Activated CD8-positive, alpha-beta memory T cell treated with anti-CD3 and anti-CD28 coated beads for 4 hours (primary cell): Measurements from ENCODE around the gene ELN.
"Not testable (repeated sequence)": the region's sequence is repeated elsewhere in the genome, so short reads cannot be mapped to it uniquely, and the experiment has no call there.

Experiments
- DNase-seq, 2 donors: peaks; one replicate each; pipeline ENCODE4 v3.0.0-alpha.2; 2020; ENCODE audit warnings: low read depth in 2 of 2

The ELN gene

GRCh38 chr7:74027683-74028320 lies at the start of gene ELN:
ELN (plus strand) TSS chr7:74028173; CDS start chr7:74028188, 15 bp downstream.
- DNase-seq, result no peak

- DNase-seq, result no peak
Observed at GRCh38 chr7:73978661-73979563, 49.1 kb upstream of the ELN start.

GRCh38 chr7:73979656-73980055 lies 48.3 kb upstream of the ELN start:
- not testable (repeated sequence) for DNase-seq

- DNase-seq, result no peak
Observed at GRCh38 chr7:73980206-73980605, 47.8 kb upstream of the ELN start.

- no peak for DNase-seq
Observed at GRCh38 chr7:73981933-73982332, 46.0 kb upstream of the ELN start.

GRCh38 chr7:73983437-73984164 lies 44.4 kb upstream of the ELN start:
- DNase-seq, result no peak

GRCh38 chr7:73984481-73985205 lies 43.3 kb upstream of the ELN start:
- no peak for DNase-seq

- DNase-seq, result no peak
Observed at GRCh38 chr7:73985737-73986141, 42.2 kb upstream of the ELN start.

- DNase-seq, result no peak
Observed at GRCh38 chr7:73986158-73986631, 41.8 kb upstream of the ELN start.

- no peak for DNase-seq
Observed at GRCh38 chr7:73987298-73987697, 40.7 kb upstream of the ELN start.

- no peak for DNase-seq
Observed at GRCh38 chr7:73988197-73988596, 39.8 kb upstream of the ELN start.

- DNase-seq, result no peak
Observed at GRCh38 chr7:73991522-73992100, 36.4 kb upstream of the ELN start.

GRCh38 chr7:73992101-73992562 lies 35.8 kb upstream of the ELN start:
- DNase-seq, result no peak

GRCh38 chr7:73994023-73994422 lies 34.0 kb upstream of the ELN start:
- DNase-seq, result no peak

GRCh38 chr7:73994761-73995160 lies 33.2 kb upstream of the ELN start:
- DNase-seq, result no peak

GRCh38 chr7:73995330-73995729 lies 32.6 kb upstream of the ELN start:
- DNase-seq, result no peak

GRCh38 chr7:73995821-73996511 lies 32.0 kb upstream of the ELN start:
- DNase-seq, result no peak

- DNase-seq, result no peak
Observed at GRCh38 chr7:73997056-73997455, 30.9 kb upstream of the ELN start.

- no peak for DNase-seq
Observed at GRCh38 chr7:73999664-74000435, 28.1 kb upstream of the ELN start.
